Astrocyte (in vitro differentiated cells and primary cell): ENCODE results near the gene C2CD4C. TPM values are rescaled to one million over a fixed set of nuclear protein-coding genes. Genes with fewer than 3 reads are reported as not detected.

Source experiments
- DNase-seq: peaks from one replicate; pipeline ENCODE4 v3.0.0-alpha.2; 2010; ENCODE audit warnings: low read depth
- FAIRE-seq: peaks from 2 replicates; lab custom pipeline; 2011; peaks lifted over from hg19 to GRCh38; lab: Jason Lieb, UNC
- H2AFZ ChIP-seq: 2 replicates; pipeline ENCODE4 v1.6.0; 2012; ENCODE audit warnings: low read depth, low read length, inconsistent platforms
- H3K27ac ChIP-seq: 2 replicates; pipeline ENCODE4 v1.5.1; 2011; ENCODE audit warnings: low read depth, low read length, inconsistent platforms
- H3K27me3 ChIP-seq: 2 replicates; pipeline ENCODE4 v1.6.0; 2011; ENCODE audit warnings: low read length, inconsistent platforms; ENCODE audit not compliant: insufficient read depth
- H3K36me3 ChIP-seq: 2 replicates; pipeline ENCODE4 v1.5.1; 2011; ENCODE audit warnings: low read length, inconsistent platforms; ENCODE audit not compliant: insufficient read depth
- H3K4me1 ChIP-seq: 2 replicates; pipeline ENCODE4 v1.5.1; 2011; ENCODE audit warnings: low read length, inconsistent platforms; ENCODE audit not compliant: insufficient read depth
- H3K4me2 ChIP-seq: 2 replicates; pipeline ENCODE4 v1.6.0; 2012; ENCODE audit warnings: low read length, inconsistent platforms
- H3K4me3 ChIP-seq: 2 replicates; pipeline ENCODE4 v1.5.1; 2011; ENCODE audit warnings: low read depth, mild to moderate bottlenecking, low read length, inconsistent platforms; ENCODE audit not compliant: insufficient read depth
- H3K79me2 ChIP-seq: 2 replicates; pipeline ENCODE4 v1.6.0; 2012; ENCODE audit warnings: mild to moderate bottlenecking, low read length, inconsistent platforms; ENCODE audit not compliant: insufficient read depth
- H3K9ac ChIP-seq: 2 replicates; pipeline ENCODE4 v1.6.0; 2012; ENCODE audit warnings: mild to moderate bottlenecking, low read length, inconsistent platforms
- H3K9me3 ChIP-seq: 2 replicates; pipeline ENCODE4 v1.5.1; 2012; ENCODE audit warnings: low read depth, mild to moderate bottlenecking, low read length, inconsistent platforms; ENCODE audit not compliant: insufficient read depth
- H4K20me1 ChIP-seq: 2 replicates; pipeline ENCODE4 v1.6.0; 2012; ENCODE audit warnings: low read length, inconsistent platforms; ENCODE audit not compliant: insufficient read depth
- H3K27ac Mint-ChIP-seq: one replicate; pipeline ENCODE4 v1.8.0; 2021; ENCODE audit warnings: mild to moderate bottlenecking, mixed read lengths; ENCODE audit not compliant: unreplicated experiment
- H3K27me3 Mint-ChIP-seq: one replicate; pipeline ENCODE4 v1.8.0; 2021; ENCODE audit warnings: low read depth, mixed read lengths; ENCODE audit not compliant: unreplicated experiment
- H3K36me3 Mint-ChIP-seq: one replicate; pipeline ENCODE4 v1.8.0; 2021; ENCODE audit warnings: low read depth, mixed read lengths; ENCODE audit not compliant: unreplicated experiment
- H3K4me1 Mint-ChIP-seq: one replicate; pipeline ENCODE4 v1.8.0; 2021; ENCODE audit warnings: low read depth, mixed read lengths; ENCODE audit not compliant: unreplicated experiment
- H3K4me3 Mint-ChIP-seq: one replicate; pipeline ENCODE4 v1.8.0; 2021; ENCODE audit warnings: mild to moderate bottlenecking, moderate library complexity, mixed read lengths; ENCODE audit not compliant: unreplicated experiment
- H3K9me3 Mint-ChIP-seq: one replicate; pipeline ENCODE4 v1.8.0; 2021; ENCODE audit warnings: mild to moderate bottlenecking, mixed read lengths; ENCODE audit not compliant: unreplicated experiment
- CTCF ChIP-seq: IDR thresholded peaks from 2 replicates; pipeline ENCODE4 v1.5.1; 2011; ENCODE audit warnings: low read depth, mild to moderate bottlenecking, inconsistent platforms, low read length, moderate library complexity; ENCODE audit not compliant: insufficient read depth
- EZH2 ChIP-seq: IDR thresholded peaks from 2 replicates; pipeline ENCODE4 v1.6.1; 2012; ENCODE audit warnings: mild to moderate bottlenecking, low read length, inconsistent platforms; ENCODE audit not compliant: insufficient read depth
- total RNA-seq: library from RNA; stranded (reverse); gene quantifications from 2 replicates; pipeline ENCODE4 v1.2.1, GENCODE V29; 2021

C2CD4C gene
- total RNA-seq, 1 donor from 2014 or later, result 3.4 TPM

GRCh38 chr19:442085-442484, 33.1 kb upstream of the C2CD4C start:
- H3K9me3 Mint-ChIP-seq, result no peaks in the 10 kb centered on the region
- no peak for TF ChIP-seq EZH2
- TF ChIP-seq CTCF, result no peak
- DNase-seq, result no peak
- Histone ChIP-seq H3K79me2 (no peaks in the 10 kb centered on the region), H3K27ac (no peak overlapping the region), H3K27me3 (no peaks in the 10 kb centered on the region), H3K4me1 (no peaks in the 10 kb centered on the region), H3K9ac (no peak overlapping the region), H3K36me3 (no peaks in the 10 kb centered on the region), H3K4me2 (no peak overlapping the region), H4K20me1 (no peaks in the 10 kb centered on the region), H2AFZ (no peak overlapping the region), H3K9me3 (peaks cover 1% of the 10 kb centered on the region), H3K4me3 (no peak overlapping the region)
- FAIRE-seq, result no peak
- H3K36me3 Mint-ChIP-seq, result peaks cover 22% of the 10 kb centered on the region
- no peaks in the 10 kb centered on the region for H3K27me3 Mint-ChIP-seq
- H3K4me1 Mint-ChIP-seq, result no peaks in the 10 kb centered on the region
- no peak overlapping the region for H3K27ac Mint-ChIP-seq
- H3K4me3 Mint-ChIP-seq, result peak overlapping the region; percentile 40

- Histone ChIP-seq H3K79me2 (no peaks in the 10 kb centered on the region), H3K9ac (no peak overlapping the region), H3K4me1 (no peaks in the 10 kb centered on the region), H4K20me1 (no peaks in the 10 kb centered on the region), H3K4me3 (no peak overlapping the region), H3K27ac (no peak overlapping the region), H3K36me3 (no peaks in the 10 kb centered on the region), H3K9me3 (peaks cover 3% of the 10 kb centered on the region), H2AFZ (no peak overlapping the region), H3K27me3 (no peaks in the 10 kb centered on the region), H3K4me2 (no peak overlapping the region)
- H3K27me3 Mint-ChIP-seq, result no peaks in the 10 kb centered on the region
- H3K36me3 Mint-ChIP-seq, result peaks cover 22% of the 10 kb centered on the region
- no peak for TF ChIP-seq CTCF
- H3K4me1 Mint-ChIP-seq, result no peaks in the 10 kb centered on the region
- H3K27ac Mint-ChIP-seq, result no peak overlapping the region
- no peaks in the 10 kb centered on the region for H3K9me3 Mint-ChIP-seq
- FAIRE-seq (no peak), DNase-seq (no peak)
- no peak overlapping the region for H3K4me3 Mint-ChIP-seq
These were observed 32.4 kb upstream of the C2CD4C start for GRCh38 chr19:441213-441836.

- no peak overlapping the region for H3K9ac ChIP-seq
- peaks cover 25% of the 10 kb centered on the region for H3K36me3 Mint-ChIP-seq
- H4K20me1 ChIP-seq, result no peaks in the 10 kb centered on the region
- FAIRE-seq, result no peak
- no peak overlapping the region for H3K4me3 ChIP-seq
- H3K9me3 ChIP-seq, result peaks cover 3% of the 10 kb centered on the region
- H3K4me1 ChIP-seq, result no peaks in the 10 kb centered on the region
- no peak overlapping the region for H3K27ac Mint-ChIP-seq
- H3K4me3 Mint-ChIP-seq, result no peak overlapping the region
- no peak overlapping the region for H2AFZ ChIP-seq
- no peaks in the 10 kb centered on the region for H3K27me3 Mint-ChIP-seq
- no peaks in the 10 kb centered on the region for H3K79me2 ChIP-seq
- H3K4me2 ChIP-seq, result no peak overlapping the region
- H3K36me3 ChIP-seq, result no peaks in the 10 kb centered on the region
- DNase-seq, result no peak
- H3K9me3 Mint-ChIP-seq, result no peaks in the 10 kb centered on the region
- H3K27me3 ChIP-seq, result no peaks in the 10 kb centered on the region
- no peak overlapping the region for H3K27ac ChIP-seq
- H3K4me1 Mint-ChIP-seq, result no peaks in the 10 kb centered on the region
- TF ChIP-seq EZH2 (no peak), CTCF (no peak)
These were observed 31.7 kb upstream of the C2CD4C start for GRCh38 chr19:440391-441212.
